ENCODE results near the gene F13A1.

Gene F13A1

GRCh38 chr6:6333501-6333900, 13.0 kb upstream of the F13A1 start:
- TF ChIP-seq CTCF (IDR thresholded peaks at IDR 0.05; ENCODE audit: low read depth, low read length): no peak
- H3K4me3 ChIP-seq (replicated peaks in 1 of 2; ENCODE audit: low read depth in 2 of 2, low read length in 2 of 2): no peak overlapping the region

GRCh38 chr6:6332811-6333244, 12.4 kb upstream of the F13A1 start:
- no peak for TF ChIP-seq CTCF (IDR thresholded peaks at IDR 0.05; ENCODE audit: low read depth, low read length)
- no peak for DNase-seq (ENCODE audit: low read depth in 2 of 2)
- H3K4me3 ChIP-seq (replicated peaks in 1 of 2; ENCODE audit: low read depth in 2 of 2, low read length in 2 of 2): no peak overlapping the region

More at GRCh38 chr6:6333501-6333900, 13.0 kb upstream of the F13A1 start:
- no peak for DNase-seq (ENCODE audit: low read depth in 2 of 2)

GRCh38 chr6:6331946-6332601, 11.6 kb upstream of the F13A1 start:
- no peak for DNase-seq (ENCODE audit: low read depth in 2 of 2)
- no peak overlapping the region for H3K4me3 ChIP-seq (replicated peaks in 1 of 2; ENCODE audit: low read depth in 2 of 2, low read length in 2 of 2)
- no peak for TF ChIP-seq CTCF (IDR thresholded peaks at IDR 0.05; ENCODE audit: low read depth, low read length)

- no peak overlapping the region for H3K4me3 ChIP-seq (replicated peaks in 1 of 2; ENCODE audit: low read depth in 2 of 2, low read length in 2 of 2)
- no peak for DNase-seq (ENCODE audit: low read depth in 2 of 2)
- TF ChIP-seq CTCF (IDR thresholded peaks at IDR 0.05; ENCODE audit: low read depth, low read length): no peak
Observed at GRCh38 chr6:6331393-6331792, 10.9 kb upstream of the F13A1 start.

GRCh38 chr6:6330407-6330806, 9.9 kb upstream of the F13A1 start:
- no peak overlapping the region for H3K4me3 ChIP-seq (replicated peaks in 1 of 2; ENCODE audit: low read depth in 2 of 2, low read length in 2 of 2)
- TF ChIP-seq CTCF (IDR thresholded peaks at IDR 0.05; ENCODE audit: low read depth, low read length): no peak
- DNase-seq (ENCODE audit: low read depth in 2 of 2): no peak

- H3K4me3 ChIP-seq (replicated peaks in 1 of 2; ENCODE audit: low read depth in 2 of 2, low read length in 2 of 2): no peak overlapping the region
- TF ChIP-seq CTCF (IDR thresholded peaks at IDR 0.05; ENCODE audit: low read depth, low read length): no peak
- no peak for DNase-seq (ENCODE audit: low read depth in 2 of 2)
Observed at GRCh38 chr6:6328451-6328850, 8.0 kb upstream of the F13A1 start.

GRCh38 chr6:6323352-6323751, 2.9 kb upstream of the F13A1 start:
- no peak overlapping the region for H3K4me3 ChIP-seq (replicated peaks in 1 of 2; ENCODE audit: low read depth in 2 of 2, low read length in 2 of 2)
- DNase-seq (ENCODE audit: low read depth in 2 of 2): no peak
- no peak for TF ChIP-seq CTCF (IDR thresholded peaks at IDR 0.05; ENCODE audit: low read depth, low read length)
